ENCODE data around the gene ERBB4. TPM values are rescaled to one million over a fixed set of nuclear protein-coding genes. Genes with fewer than 3 reads are reported as not detected.

ERBB4 gene
- total RNA-seq, 1 experiment from 2014 or later = 0.04 TPM

GRCh38 chr2:212360068-212360460 is 178.5 kb downstream of the ERBB4 start:
- H2AFZ ChIP-seq (ENCODE audit: low read length) = no peak overlapping the region
- no peak overlapping the region for H3K9ac ChIP-seq (ENCODE audit: extremely low read depth, insufficient read length, low read length)
- H3K56ac ChIP-seq (ENCODE audit: insufficient read length, low read depth, low read length) = no peak overlapping the region
- H3K27ac Mint-ChIP-seq = no peak overlapping the region; a peak in 1 of 7 replicates
- TF ChIP-seq CTCF (conservative IDR thresholded peaks at IDR 0.05) = no peak
- no peaks in the 10 kb centered on the region for H3K27me3 ChIP-seq (ENCODE audit: insufficient read depth, low read length)
- no peaks in the 10 kb centered on the region for H3K36me3 Mint-ChIP-seq (ENCODE audit: insufficient read depth in 1 of 3, low read depth in 3 of 3)
- H3K79me2 ChIP-seq (ENCODE audit: insufficient read depth, low read length) = no peaks in the 10 kb centered on the region
- H3K18ac ChIP-seq (ENCODE audit: insufficient read length, low read depth, low read length) = no peak overlapping the region
- no peak for DNase-seq
- H3K14ac ChIP-seq (ENCODE audit: insufficient read depth, low read length) = no peak overlapping the region
- H3K9me3 Mint-ChIP-seq = no peaks in the 10 kb centered on the region
- no peaks in the 10 kb centered on the region for H3K23me2 ChIP-seq (ENCODE audit: insufficient read length, low read depth, low read length, poor library complexity, severe bottlenecking)
- H2BK120ac ChIP-seq (ENCODE audit: low read depth, low read length, poor library complexity, severe bottlenecking) = no peak overlapping the region
- H3K4ac ChIP-seq (ENCODE audit: low read depth, low read length) = no peak overlapping the region
- no peaks in the 10 kb centered on the region for H3K4me1 ChIP-seq (ENCODE audit: insufficient read depth, low read length)
- no peak overlapping the region for H2BK12ac ChIP-seq (ENCODE audit: insufficient read length, low read depth, low read length)
- no peak overlapping the region for H3T11ph ChIP-seq (ENCODE audit: low read length)
- no peak overlapping the region for H3K23ac ChIP-seq (ENCODE audit: insufficient read length, low read depth, low read length)
- no peak overlapping the region for H2BK15ac ChIP-seq (ENCODE audit: low read depth, low read length)
- no peak overlapping the region for H4K91ac ChIP-seq (ENCODE audit: insufficient read length, low read depth, low read length)
- H4K8ac ChIP-seq (replicated peaks; ENCODE audit: insufficient read length, low read depth, low read length) = no peak overlapping the region
- no peak overlapping the region for H4K5ac ChIP-seq (ENCODE audit: insufficient read length, low read depth, low read length)
- H3K27ac ChIP-seq (ENCODE audit: insufficient read length, low read depth, low read length) = no peak overlapping the region
- no peaks in the 10 kb centered on the region for H3K27me3 Mint-ChIP-seq (ENCODE audit: low read depth)
- H2BK5ac ChIP-seq (ENCODE audit: insufficient read length, low read length) = no peak overlapping the region
- no peak overlapping the region for H2BK20ac ChIP-seq (ENCODE audit: low read depth, low read length, poor library complexity, severe bottlenecking)
- H3K4me2 ChIP-seq (ENCODE audit: insufficient read depth, insufficient read length, low read length) = no peak overlapping the region
- H3K4me3 Mint-ChIP-seq = no peak overlapping the region
- no peaks in the 10 kb centered on the region for H3K9me3 ChIP-seq (ENCODE audit: control insufficient read depth, low read depth, low read length)
- H4K20me1 ChIP-seq (ENCODE audit: control insufficient read depth, insufficient read depth, insufficient read length) = no peaks in the 10 kb centered on the region
- H3K4me1 Mint-ChIP-seq = peaks cover 7 to 13% of the 10 kb centered on the region in 2 experiments
- no peaks in the 10 kb centered on the region for H3K79me1 ChIP-seq (ENCODE audit: insufficient read depth, low read depth, low read length, poor library complexity, severe bottlenecking)
- H2AK5ac ChIP-seq (ENCODE audit: insufficient read length, low read length) = no peak overlapping the region

Data from H9 (cell line).